K562 (cell line): Measurements from ENCODE around the gene PLPP4. TPM values are rescaled to one million over a fixed set of nuclear protein-coding genes. Genes with fewer than 3 reads are reported as not detected.
"Not testable (repeated sequence)": the region's sequence is repeated elsewhere in the genome, so short reads cannot be mapped to it uniquely, and the experiment has no call there.

ENCODE experiments used
- ATAC-seq: fragments of 200-7000 bp; cut with Tn5 transposase; 3 replicates; pipeline ENCODE4 v1.9.1; 2020; ENCODE audit warnings: moderate library complexity
- BruUV-seq: library from RNA; stranded (reverse); fragments of 400-500 nt; replicated peaks from 2 replicates; lab custom pipeline; 2021; lab: Mats Ljungman, UMichigan
- CTCF ChIA-PET: fragments of 300-600 bp; formaldehyde crosslinking; extraction: SDS; loops from one replicate; lab custom pipeline; 2021; ENCODE audit warnings: low intra/inter-chr PET ratio; lab: Yijun Ruan, JAX
- POLR2A ChIA-PET: fragments of 300-600, 350-650 bp; sonication (Branson Sonifier 250); formaldehyde crosslinking; extraction: SDS; loops from one replicate; lab custom pipeline; 2021; ENCODE audit warnings: antibody characterized with exemption, inconsistent platforms; lab: Yijun Ruan, JAX
- DNase-seq, 4 experiments: peaks; one replicate each; pipeline versions ENCODE4 v3.0.0 to v3.0.0-alpha.2; 2011 to 2018; ENCODE audit warnings: low spot score in 3 of 4, mixed read lengths in 3 of 4; ENCODE audit errors: extremely low read depth in 1 of 4
- FAIRE-seq: peaks from 2 replicates; lab custom pipeline; 2011; peaks lifted over from hg19 to GRCh38; lab: Jason Lieb, UNC
- H2AFZ ChIP-seq: 2 replicates; pipeline ENCODE4 v1.6.0; 2011; ENCODE audit warnings: low read depth, low read length, control low read depth, inconsistent platforms
- H3K27ac ChIP-seq: fragments of 200-600 bp; 3 replicates; pipeline ENCODE4 v1.8.0; 2011; ENCODE audit warnings: low read depth, mild to moderate bottlenecking, control low read depth, inconsistent platforms, low read length, moderate library complexity, mixed read lengths; ENCODE audit errors: extremely low read depth
- H3K27me3 ChIP-seq, 2 experiments: fragments of 300-600 bp in 1 of 2; 2 replicates in 1 of 2; 3 replicates in 1 of 2; pipeline versions ENCODE4 v1.6.0 to v1.8.0; 2011; ENCODE audit warnings: inconsistent platforms in 2 of 2, low read length in 2 of 2, mild to moderate bottlenecking in 1 of 2, mixed read lengths in 1 of 2, moderate library complexity in 1 of 2; ENCODE audit not compliant: control insufficient read depth in 2 of 2, insufficient read depth in 2 of 2
- H3K36me3 ChIP-seq: fragments of 300-600 bp; 3 replicates; pipeline ENCODE4 v1.8.0; 2011; ENCODE audit warnings: mild to moderate bottlenecking, low read length, inconsistent platforms; ENCODE audit not compliant: control insufficient read depth, insufficient read depth
- H3K4me1 ChIP-seq, 2 experiments: fragments of 200-600 bp in 1 of 2; replicated peaks in 1 of 2; 2 replicates in 1 of 2; 3 replicates in 1 of 2; pipeline versions ENCODE4 v1.5.1 to v1.8.0; 2011; ENCODE audit warnings: inconsistent platforms in 2 of 2, low read length in 2 of 2, mild to moderate bottlenecking in 1 of 2, mixed read lengths in 1 of 2, moderate library complexity in 1 of 2; ENCODE audit not compliant: control insufficient read depth in 2 of 2, insufficient read depth in 2 of 2
- H3K4me2 ChIP-seq: 2 replicates; pipeline ENCODE4 v1.6.1; 2011; ENCODE audit warnings: low read length, control low read depth, inconsistent platforms, mixed read lengths; ENCODE audit not compliant: insufficient read depth
- H3K4me3 ChIP-seq: fragments of 200-600 bp; sonication (generic), shearing (Covaris generic); 2 replicates; pipeline ENCODE4 v1.5.1; 2016; ENCODE audit warnings: control low read depth, inconsistent platforms
- H3K79me2 ChIP-seq: fragments of 200-600 bp; 3 replicates; pipeline ENCODE4 v1.8.0; 2011; ENCODE audit warnings: low read length, inconsistent platforms; ENCODE audit not compliant: control insufficient read depth, insufficient read depth
- H3K9ac ChIP-seq, 2 experiments: 2 replicates each; pipeline versions ENCODE4 v1.6.0 to v1.6.1; 2011; ENCODE audit warnings: low read depth in 2 of 2, low read length in 2 of 2, control low read depth in 1 of 2, inconsistent platforms in 1 of 2, mild to moderate bottlenecking in 1 of 2, mixed read lengths in 1 of 2; ENCODE audit not compliant: insufficient read depth in 1 of 2
- H3K9me1 ChIP-seq: one replicate; pipeline ENCODE4 v1.6.0; 2011; ENCODE audit warnings: inconsistent platforms, mild to moderate bottlenecking, low read length, moderate library complexity; ENCODE audit not compliant: control insufficient read depth, insufficient read depth
- H3K9me3 ChIP-seq: replicated peaks from 2 replicates; pipeline ENCODE4 v1.5.1; 2011; ENCODE audit warnings: low read depth, low read length, inconsistent platforms; ENCODE audit not compliant: control insufficient read depth, insufficient read depth
- H4K20me1 ChIP-seq: replicated peaks from 2 replicates; pipeline ENCODE4 v1.6.1; 2011; ENCODE audit warnings: low read length, inconsistent platforms, mixed read lengths; ENCODE audit not compliant: control insufficient read depth, insufficient read depth
- MCM2 ChIP-seq: fragments of 450-650 bp; IDR thresholded peaks from 2 replicates; pipeline ENCODE4 v1.6.1; 2017; ENCODE audit warnings: low read depth, mild to moderate bottlenecking
- ZEB2 ChIP-seq: fragments of 450-650 bp; IDR thresholded peaks from 2 replicates; pipeline ENCODE4 v1.6.1; 2016
- ZNF408 ChIP-seq: fragments of 250-450 bp; sonication (Bioruptor Pico); IDR thresholded peaks from 2 replicates; pipeline ENCODE4 v1.4.0; 2020; ENCODE audit warnings: low read depth, mild to moderate bottlenecking, moderate library complexity
- ZNF436 ChIP-seq: fragments of 250-450, 450-650 bp; sonication (Bioruptor Pico); formaldehyde crosslinking; IDR thresholded peaks from 2 replicates; pipeline ENCODE4 v1.7.0; 2020; ENCODE audit warnings: mild to moderate bottlenecking
- WGBS: fragments of 100-300 bp; shearing (Covaris generic); methylation state at CpG from one replicate; pipeline ENCODE4 v1.1.6; 2016; ENCODE audit warnings: low coverage, mixed read lengths; ENCODE audit not compliant: insufficient coverage; ENCODE audit errors: missing lambda C conversion rate; 5-methylcytosine and 5-hydroxymethylcytosine counted together
- in situ Hi-C: fragments of 300-500 bp; cut with MboI; formaldehyde crosslinking; loops from 4 replicates; pipeline ENCODE4 v1.15.0; 2018; ENCODE audit warnings: inconsistent platforms, mixed read lengths
- intact Hi-C: fragments of 100-400 bp; cut with micrococcal nuclease; formaldehyde crosslinking; loops from 2 replicates; pipeline ENCODE4 v1.14.2; 2022
- polyA plus RNA-seq, 8 experiments: library from polyadenylated mRNA; depleted of rRNA in 4 of 8; stranded (reverse) in 5 of 8; unstranded in 3 of 8; fragments of >200 nt; fragmentation: Nextera tagmentation in 2 of 8; fragmentation: Illumina TruSeq in 1 of 8; extraction: Ambion mirVana in 2 of 8; extraction: Trizol in 1 of 8; gene quantifications; 2 replicates each; pipeline versions ENCODE4 v1.2.1 to v1.2.3, GENCODE V29; 2011 to 2014; ENCODE audit warnings: inconsistent platforms in 1 of 8, missing spikeins in 1 of 8
- total RNA-seq, 7 experiments: library from RNA; depleted of rRNA in 6 of 7; stranded (reverse); fragments of >200 nt in 6 of 7; fragmentation: Illumina TruSeq in 2 of 7; extraction: Trizol in 2 of 7; gene quantifications; 2 replicates each; pipeline versions ENCODE4 v1.2.1 to v1.2.3, GENCODE V29; 2011 to 2021; ENCODE audit warnings: low replicate concordance in 1 of 7
- TF ChIP-seq, protein P1 (sequence below): fragments of 200-400 bp; formaldehyde crosslinking; IDR thresholded peaks from 2 replicates; pipeline ENCODE4 v1.6.1; 2017; ENCODE audit warnings: mild to moderate bottlenecking, low read depth, low read length, moderate library complexity

PLPP4 gene
- total and polyA plus RNA-seq, 9 of the 15 experiments (the other 6 are each of a cell fraction or from before 2014, with no cell fraction given), result 0.08 TPM; not detected in 8

DNA sequence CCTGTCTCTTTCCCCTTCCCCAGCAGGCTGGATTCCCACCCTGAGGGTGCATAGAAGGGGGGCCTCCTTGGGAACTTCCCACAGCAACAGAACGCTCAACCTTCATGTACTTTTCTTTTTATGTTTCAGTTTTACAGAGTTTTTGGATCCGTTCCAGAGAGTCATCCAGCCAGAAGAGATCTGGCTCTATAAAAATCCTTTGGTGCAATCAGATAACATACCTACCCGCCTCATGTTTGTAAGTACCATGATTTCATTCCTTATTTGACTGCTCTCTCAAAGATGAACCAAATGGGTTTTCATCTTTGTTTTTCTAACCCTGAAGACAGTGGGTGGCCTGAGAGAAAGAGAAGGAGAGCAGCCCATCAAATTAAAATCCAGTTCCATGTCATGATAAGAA is 46.7 kb downstream of the PLPP4 start (continued):
- TF ChIP-seq ZNF436 (CRISPR knock-in tag), result no peak
- TF ChIP-seq, protein P1, sequence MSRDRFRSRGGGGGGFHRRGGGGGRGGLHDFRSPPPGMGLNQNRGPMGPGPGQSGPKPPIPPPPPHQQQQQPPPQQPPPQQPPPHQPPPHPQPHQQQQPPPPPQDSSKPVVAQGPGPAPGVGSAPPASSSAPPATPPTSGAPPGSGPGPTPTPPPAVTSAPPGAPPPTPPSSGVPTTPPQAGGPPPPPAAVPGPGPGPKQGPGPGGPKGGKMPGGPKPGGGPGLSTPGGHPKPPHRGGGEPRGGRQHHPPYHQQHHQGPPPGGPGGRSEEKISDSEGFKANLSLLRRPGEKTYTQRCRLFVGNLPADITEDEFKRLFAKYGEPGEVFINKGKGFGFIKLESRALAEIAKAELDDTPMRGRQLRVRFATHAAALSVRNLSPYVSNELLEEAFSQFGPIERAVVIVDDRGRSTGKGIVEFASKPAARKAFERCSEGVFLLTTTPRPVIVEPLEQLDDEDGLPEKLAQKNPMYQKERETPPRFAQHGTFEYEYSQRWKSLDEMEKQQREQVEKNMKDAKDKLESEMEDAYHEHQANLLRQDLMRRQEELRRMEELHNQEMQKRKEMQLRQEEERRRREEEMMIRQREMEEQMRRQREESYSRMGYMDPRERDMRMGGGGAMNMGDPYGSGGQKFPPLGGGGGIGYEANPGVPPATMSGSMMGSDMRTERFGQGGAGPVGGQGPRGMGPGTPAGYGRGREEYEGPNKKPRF, result no peak
- TF ChIP-seq ZNF408, result no peak
- no peak for TF ChIP-seq ZEB2
- TF ChIP-seq MCM2, result no peak

DNA sequence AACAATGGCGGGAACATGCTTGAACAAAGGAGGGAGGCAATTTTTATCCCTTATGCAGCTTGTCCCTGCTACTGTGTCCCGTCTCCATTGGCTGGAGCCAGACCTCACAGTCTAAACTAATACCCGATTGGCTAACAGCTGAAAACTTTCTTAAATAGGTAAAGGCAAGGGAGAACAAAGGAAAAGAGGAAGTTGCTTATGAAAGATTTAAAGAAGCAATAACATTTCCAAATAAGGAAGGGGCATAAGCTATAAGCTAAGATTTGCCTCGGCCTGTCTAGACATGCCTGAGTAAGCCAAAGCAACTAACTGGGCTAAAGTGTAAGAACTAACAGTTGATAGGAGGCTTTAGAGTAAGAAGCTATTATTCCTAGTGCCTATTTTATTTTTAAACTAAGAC is 47.2 kb downstream of the PLPP4 start:
- BruUV-seq, H2AFZ ChIP-seq, H3K27ac ChIP-seq, H3K9me1 ChIP-seq, H3K79me2 ChIP-seq, in situ Hi-C loops, H3K27me3 ChIP-seq, DNase-seq, H3K9ac ChIP-seq, H4K20me1 ChIP-seq, H3K4me3 ChIP-seq, H3K9me3 ChIP-seq, H3K4me2 ChIP-seq, CTCF ChIA-PET, FAIRE-seq, H3K4me1 ChIP-seq, intact Hi-C loops, H3K36me3 ChIP-seq, ATAC-seq: not testable (repeated sequence)
- 3% methylated on average over 4 of the region's 4 CpGs for WGBS
- POLR2A ChIA-PET, result interaction anchor here (0.8 kb wide), 1 partner anchor 56 kb away, joined by 4 read pairs; no protein-coding TSS in a partner anchor
